CD14-positive monocyte (primary cell): ENCODE results near the gene RITA1. TPM values are rescaled to one million over a fixed set of nuclear protein-coding genes. Genes with fewer than 3 reads are reported as not detected.

ENCODE experiments used
- DNase-seq, 3 donors: peaks; one replicate each; pipeline ENCODE4 v3.0.0-alpha.2; 2011 to 2022
- H2AFZ ChIP-seq: 2 replicates; pipeline ENCODE4 v1.6.0; 2012; ENCODE audit warnings: mild to moderate bottlenecking, low read depth, low read length, inconsistent platforms; ENCODE audit not compliant: insufficient read depth, poor library complexity, severe bottlenecking
- H3K27ac ChIP-seq, 2 donors: 1 replicate in 1 of 2; 2 replicates in 1 of 2; pipeline ENCODE4 v1.5.1; 2012 to 2013; ENCODE audit warnings: low read length in 2 of 2, control low read depth in 1 of 2, inconsistent platforms in 1 of 2, low read depth in 1 of 2, mild to moderate bottlenecking in 1 of 2
- H3K27me3 ChIP-seq, 2 donors: one replicate each; pipeline versions ENCODE4 v1.6.0 to v1.6.1; 2011 to 2013; ENCODE audit warnings: low read length in 2 of 2; ENCODE audit not compliant: control insufficient read depth in 2 of 2, insufficient read depth in 2 of 2
- H3K36me3 ChIP-seq, 2 donors: replicated peaks in 1 of 2; 1 replicate in 1 of 2; 2 replicates in 1 of 2; pipeline versions ENCODE4 v1.5.1 to v1.6.1; 2012 to 2013; ENCODE audit warnings: low read length in 2 of 2, control low read depth in 1 of 2, inconsistent platforms in 1 of 2, mild to moderate bottlenecking in 1 of 2; ENCODE audit not compliant: insufficient read depth in 2 of 2, control insufficient read depth in 1 of 2
- H3K4me1 ChIP-seq, 2 donors: 1 replicate in 1 of 2; 2 replicates in 1 of 2; pipeline versions ENCODE4 v1.5.1 to v1.6.1; 2012 to 2013; ENCODE audit warnings: low read length in 2 of 2, control low read depth in 1 of 2, inconsistent platforms in 1 of 2, mild to moderate bottlenecking in 1 of 2, moderate library complexity in 1 of 2; ENCODE audit not compliant: insufficient read depth in 2 of 2, control insufficient read depth in 1 of 2
- H3K4me2 ChIP-seq: replicated peaks from 2 replicates; pipeline ENCODE3; 2012; ENCODE audit warnings: low read length, moderate library complexity, mild to moderate bottlenecking; ENCODE audit not compliant: poor library complexity, severe bottlenecking; ENCODE audit errors: extremely low read depth
- H3K4me3 ChIP-seq, 3 experiments: fragments of 200-600 bp in 1 of 3; sonication (generic) in 1 of 3; replicated peaks in 1 of 3; 1 replicate in 2 of 3; 2 replicates in 1 of 3; pipeline ENCODE4 v1.5.1; 2011 to 2013; ENCODE audit warnings: low read length in 3 of 3, mild to moderate bottlenecking in 3 of 3, control low read depth in 2 of 3, low read depth in 2 of 3, inconsistent platforms in 1 of 3, moderate library complexity in 1 of 3
- H3K79me2 ChIP-seq: 2 replicates; pipeline ENCODE4 v1.6.0; 2012; ENCODE audit warnings: mild to moderate bottlenecking, control low read depth, inconsistent platforms, low read length, moderate library complexity; ENCODE audit not compliant: insufficient read depth
- H3K9ac ChIP-seq: 2 replicates; pipeline ENCODE4 v1.6.0; 2017; ENCODE audit warnings: low read length, mild to moderate bottlenecking; ENCODE audit not compliant: insufficient read depth, poor library complexity, severe bottlenecking
- H3K9me3 ChIP-seq, 2 donors: replicated peaks in 1 of 2; 1 replicate in 1 of 2; 2 replicates in 1 of 2; pipeline versions ENCODE4 v1.5.1 to v1.6.1; 2012 to 2013; ENCODE audit warnings: low read length in 2 of 2, control low read depth in 1 of 2; ENCODE audit not compliant: control insufficient read depth in 1 of 2, insufficient read depth in 1 of 2
- H4K20me1 ChIP-seq: 2 replicates; pipeline ENCODE4 v1.6.0; 2012; ENCODE audit warnings: mild to moderate bottlenecking, low read length, control low read depth, moderate library complexity; ENCODE audit not compliant: insufficient read depth
- H3K27ac Mint-ChIP-seq, 7 donors: one replicate each; pipeline ENCODE4 v1.8.0; 2020; ENCODE audit warnings: mild to moderate bottlenecking in 7 of 7, mixed read lengths in 7 of 7, moderate library complexity in 6 of 7, inconsistent platforms in 2 of 7
- H3K27me3 Mint-ChIP-seq, 3 donors: one replicate each; pipeline ENCODE4 v1.8.0; 2021 to 2022; ENCODE audit warnings: low read depth in 3 of 3, mild to moderate bottlenecking in 3 of 3, mixed read lengths in 3 of 3, moderate library complexity in 3 of 3, inconsistent platforms in 1 of 3
- H3K36me3 Mint-ChIP-seq, 2 donors: one replicate each; pipeline ENCODE4 v1.8.0; 2020; ENCODE audit warnings: mixed read lengths in 2 of 2, inconsistent platforms in 1 of 2, mild to moderate bottlenecking in 1 of 2
- H3K4me1 Mint-ChIP-seq: one replicate; pipeline ENCODE4 v1.8.0; 2020; ENCODE audit warnings: mild to moderate bottlenecking, mixed read lengths
- H3K4me3 Mint-ChIP-seq, 2 donors: one replicate each; pipeline ENCODE4 v1.8.0; 2020; ENCODE audit warnings: mild to moderate bottlenecking in 2 of 2, mixed read lengths in 2 of 2, moderate library complexity in 1 of 2
- H3K9me3 Mint-ChIP-seq, 7 donors: one replicate each; pipeline ENCODE4 v1.8.0; 2020 to 2022; ENCODE audit warnings: mixed read lengths in 7 of 7, mild to moderate bottlenecking in 6 of 7, moderate library complexity in 6 of 7, inconsistent platforms in 2 of 7
- CTCF ChIP-seq: fragments of 200-600 bp; IDR thresholded peaks from one replicate; pipeline ENCODE4 v1.8.0; 2022; ENCODE audit warnings: antibody characterized with exemption, mild to moderate bottlenecking
- WGBS: methylation state at CpG from one replicate; pipeline ENCODE4 v1.1.5; 2013; ENCODE audit warnings: missing lambda C conversion rate; ENCODE audit not compliant: insufficient coverage; 5-methylcytosine and 5-hydroxymethylcytosine counted together
- intact Hi-C, 2 donors: fragments of 100-400 bp; cut with micrococcal nuclease; formaldehyde crosslinking; loops; one replicate each; pipeline versions ENCODE4 v1.15.0 to v1.15.1; 2023
- polyA plus RNA-seq, 3 donors: library from polyadenylated mRNA; depleted of rRNA in 1 of 3; unstranded in 2 of 3; stranded (reverse) in 1 of 3; fragments of 300-500 nt in 2 of 3; fragments of >200 nt in 1 of 3; fragmentation: Illumina TruSeq in 2 of 3; gene quantifications; 1 replicate in 2 of 3; 2 replicates in 1 of 3; pipeline ENCODE4 v1.2.3, GENCODE V29; 2012 to 2021

Gene RITA1
- polyA plus RNA-seq, 3 donors, result 4.9 to 17.6 (median 16.4) TPM

GRCh38 chr12:113196582-113196981 is 11.1 kb downstream of the RITA1 start:
- Mint-ChIP-seq H3K9me3 (peaks cover 0 to 4% (median 0%) of the 10 kb centered on the region in 7 donors), H3K4me3 (no peak overlapping the region), H3K36me3 (peaks cover 14 to 22% of the 10 kb centered on the region in 2 donors), H3K4me1 (peaks cover 39% of the 10 kb centered on the region), H3K27me3 (peaks cover 0 to 1% (median 0%) of the 10 kb centered on the region in 3 donors), H3K27ac (peak overlapping the region in 1 of 7 donors; percentile 30)
- intact Hi-C loops, result loop anchor here (5.0 to 10.0 kb wide), 3 partner anchors 41 to 78 kb away; no protein-coding TSS in a partner anchor
- Histone ChIP-seq H3K27ac (no peak overlapping the region), H4K20me1 (no peaks in the 10 kb centered on the region), H3K4me1 (peaks cover 31 to 33% of the 10 kb centered on the region in 2 donors), H3K27me3 (no peaks in the 10 kb centered on the region), H3K9me3 (no peaks in the 10 kb centered on the region), H3K4me3 (no peak overlapping the region), H3K36me3 (peaks cover 8 to 15% of the 10 kb centered on the region in 2 donors), H2AFZ (no peak overlapping the region), H3K9ac (no peak overlapping the region), H3K4me2 (no peak overlapping the region), H3K79me2 (no peaks in the 10 kb centered on the region)
- WGBS, result 83% methylated on average over 6 of the region's 7 CpGs
- DNase-seq, result no peak
- no peak for TF ChIP-seq CTCF

GRCh38 chr12:113196990-113197389 is 11.5 kb downstream of the RITA1 start:
- intact Hi-C loops, result loop anchor here (5.0 to 10.0 kb wide), 3 partner anchors 40 to 78 kb away; no protein-coding TSS in a partner anchor
- Mint-ChIP-seq H3K36me3 (peaks cover 10 to 18% of the 10 kb centered on the region in 2 donors), H3K4me1 (peaks cover 43% of the 10 kb centered on the region), H3K27ac (peak overlapping the region in 2 of 7 donors; percentile 37 to 43), H3K4me3 (no peak overlapping the region), H3K9me3 (peaks cover 0 to 4% (median 0%) of the 10 kb centered on the region in 7 donors), H3K27me3 (peaks cover 0 to 1% (median 1%) of the 10 kb centered on the region in 3 donors)
- H3K4me1 ChIP-seq, result peaks cover 35 to 37% of the 10 kb centered on the region in 2 donors
- no peak overlapping the region for H2AFZ ChIP-seq
- peaks cover 4 to 11% of the 10 kb centered on the region in 2 donors for H3K36me3 ChIP-seq
- WGBS, result 25% methylated on average over 3 of the region's 4 CpGs
- no peaks in the 10 kb centered on the region for H4K20me1 ChIP-seq
- peak; percentile 76 to 85 (median 80) for DNase-seq
- H3K27ac ChIP-seq, result no peak overlapping the region
- H3K4me2 ChIP-seq, result no peak overlapping the region
- H3K27me3 ChIP-seq, result no peaks in the 10 kb centered on the region
- H3K9me3 ChIP-seq, result no peaks in the 10 kb centered on the region
- peak; percentile 79 for TF ChIP-seq CTCF
- H3K4me3 ChIP-seq, result no peak overlapping the region
- H3K9ac ChIP-seq, result no peak overlapping the region
- no peaks in the 10 kb centered on the region for H3K79me2 ChIP-seq
